Measurements from ENCODE around the gene TFF3.

Gene TFF3

GRCh38 chr21:42264245-42265195 lies 50.7 kb downstream of the TFF3 start:
- DNase-seq, result no peak

GRCh38 chr21:42263591-42264131 lies 51.5 kb downstream of the TFF3 start:
- no peak for DNase-seq

- no peak for DNase-seq
These were observed 52.4 kb downstream of the TFF3 start for GRCh38 chr21:42262831-42263231.

- DNase-seq, result no peak
These were observed 53.4 kb downstream of the TFF3 start for GRCh38 chr21:42261829-42262200.

Measured in AML-193 (cell line).